Activated T-cell treated with anti-CD3 and anti-CD28 coated beads, Interleukin-2, amount 50 U/mL, for 4 hours (primary cell): ENCODE results near the gene NOL4L. TPM values are rescaled to one million over a fixed set of nuclear protein-coding genes. Genes with fewer than 3 reads are reported as not detected.

Source experiments
- ATAC-seq, 2 donors: fragments of 200-7000 bp; cut with Tn5 transposase; one replicate each; pipeline ENCODE4 v1.10.0; 2021
- DNase-seq: peaks from one replicate; pipeline ENCODE4 v3.0.0-alpha.2; 2020
- H3K27me3 Mint-ChIP-seq: one replicate; pipeline ENCODE4 v1.8.0; 2021; ENCODE audit warnings: low read depth, mixed read lengths
- H3K36me3 Mint-ChIP-seq: one replicate; pipeline ENCODE4 v1.8.0; 2022; ENCODE audit warnings: mixed read lengths; ENCODE audit not compliant: insufficient read depth
- H3K4me1 Mint-ChIP-seq: one replicate; pipeline ENCODE4 v1.8.0; 2021; ENCODE audit warnings: low read depth, mixed read lengths
- H3K4me3 Mint-ChIP-seq: one replicate; pipeline ENCODE4 v1.8.0; 2021; ENCODE audit warnings: mild to moderate bottlenecking, moderate library complexity, mixed read lengths
- H3K9me3 Mint-ChIP-seq: one replicate; pipeline ENCODE4 v1.8.0; 2021; ENCODE audit warnings: mixed read lengths
- total RNA-seq, 3 donors: library from RNA; stranded (reverse); gene quantifications; one replicate each; pipeline ENCODE4 v1.2.1, GENCODE V29; 2021

Gene NOL4L
- total RNA-seq, 3 donors from 2014 or later, result 5.6 to 8.0 (median 6.3) TPM

DNA sequence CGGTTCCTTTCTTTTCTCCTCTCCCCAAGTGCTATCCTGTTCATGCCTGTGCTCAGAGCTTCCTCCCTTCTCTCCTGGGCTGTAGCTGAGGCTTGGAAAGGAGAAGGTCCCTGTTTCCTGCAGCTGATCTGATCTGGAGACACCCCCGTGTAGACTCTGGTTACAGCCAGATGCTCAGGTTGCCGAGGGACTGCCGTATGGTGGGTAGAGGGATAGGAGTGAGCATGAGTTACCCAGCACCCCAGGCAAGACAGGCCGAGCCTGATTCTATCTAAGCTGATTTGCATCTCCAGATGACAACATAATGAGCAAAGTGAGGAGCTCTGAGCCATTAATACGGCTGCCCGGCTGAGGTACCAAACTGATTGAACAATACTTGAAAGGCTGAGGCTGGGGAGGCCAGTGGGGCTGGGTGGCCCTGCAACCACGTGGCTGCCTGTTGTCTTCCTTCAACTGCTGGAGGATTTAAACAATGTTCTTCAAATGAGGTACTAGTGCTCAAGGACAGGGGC, 135.2 kb downstream of the NOL4L start:
- Mint-ChIP-seq H3K4me3 (no peak overlapping the region), H3K9me3 (no peaks in the 10 kb centered on the region), H3K36me3 (peaks cover 8% of the 10 kb centered on the region), H3K27me3 (no peaks in the 10 kb centered on the region), H3K4me1 (peaks cover 8% of the 10 kb centered on the region)
- ATAC-seq (no peak), DNase-seq (no peak)

DNA sequence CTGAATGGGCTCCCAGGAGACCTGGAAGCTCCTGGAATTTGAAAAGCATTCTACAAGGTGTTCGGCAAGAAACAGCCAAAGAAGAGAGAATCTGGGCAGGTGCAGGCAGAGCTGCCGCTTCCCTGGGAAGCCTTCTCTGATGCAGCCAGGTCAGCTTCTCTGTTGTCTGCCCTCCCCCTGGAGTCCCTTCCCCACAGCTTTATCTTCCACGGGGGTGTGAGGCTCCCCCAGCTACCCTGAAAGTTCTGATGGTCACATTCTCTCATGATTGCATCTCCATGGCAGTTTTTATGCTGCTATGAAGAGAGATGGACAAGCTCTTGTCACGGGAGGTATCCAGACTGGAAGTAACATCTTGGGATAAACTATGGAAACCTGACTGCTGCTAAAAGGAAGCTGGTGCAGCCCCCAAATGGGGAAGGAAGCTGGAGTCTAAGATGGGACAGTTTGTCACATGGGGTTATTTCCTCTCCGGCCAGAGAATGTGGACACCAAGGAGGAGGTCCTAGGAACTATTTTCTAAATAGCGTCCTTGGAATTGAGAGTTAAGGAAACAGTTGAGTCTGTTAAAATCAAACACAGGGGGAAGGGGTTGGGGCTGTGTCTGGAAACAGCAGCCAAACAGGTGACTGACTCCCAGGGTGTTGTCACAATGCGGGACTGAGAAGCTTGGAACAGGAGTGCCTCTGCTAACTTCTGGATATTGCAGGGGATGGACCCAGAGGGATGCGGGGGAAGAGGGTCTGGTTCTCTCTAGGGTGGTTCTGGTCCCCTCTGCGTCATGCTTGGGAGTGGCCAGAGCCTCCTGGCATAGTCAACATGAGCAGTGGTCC, 135.9 kb downstream of the NOL4L start:
- Mint-ChIP-seq H3K36me3 (peaks cover 6% of the 10 kb centered on the region), H3K27me3 (no peaks in the 10 kb centered on the region), H3K9me3 (no peaks in the 10 kb centered on the region), H3K4me1 (peaks cover 8% of the 10 kb centered on the region), H3K4me3 (no peak overlapping the region)
- ATAC-seq (no peak), DNase-seq (no peak)

DNA sequence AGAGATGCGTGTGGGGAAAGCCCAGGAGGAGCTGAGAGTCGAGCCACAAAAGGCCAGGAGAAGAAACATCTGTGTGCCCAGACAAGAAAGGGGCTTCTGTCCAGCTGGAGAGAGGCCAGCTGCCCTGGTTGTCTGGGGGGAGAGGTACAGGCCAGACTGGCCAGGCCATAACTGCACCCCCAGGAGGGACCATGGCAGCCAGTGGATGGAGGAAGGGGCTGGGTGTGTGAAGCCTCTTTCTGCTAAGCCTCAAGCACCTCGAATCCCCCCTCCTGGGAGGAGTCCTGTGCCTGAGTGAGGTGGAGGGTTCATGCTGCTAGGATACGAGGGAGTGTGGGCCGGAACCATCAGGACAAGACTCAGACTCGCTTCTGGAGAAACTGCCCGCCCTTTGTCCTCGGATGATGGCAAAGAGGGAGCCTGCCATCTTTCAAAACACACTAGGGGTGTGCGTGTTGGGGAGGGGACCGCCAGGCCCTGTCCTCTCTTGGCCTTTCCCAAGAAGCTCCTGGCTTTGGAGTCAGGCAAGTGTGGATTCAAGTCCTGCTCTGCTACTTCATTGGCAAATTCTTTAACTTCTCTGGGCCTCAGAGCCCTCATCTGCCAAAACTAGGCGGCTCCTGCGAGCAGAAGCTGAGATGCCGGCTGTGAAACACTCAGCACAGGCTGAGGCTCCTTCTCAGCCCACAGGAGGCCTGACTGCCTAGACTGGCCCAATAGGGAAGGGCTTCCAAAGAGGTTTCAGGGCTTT, 136.7 kb downstream of the NOL4L start:
- H3K4me1 Mint-ChIP-seq, result peaks cover 14% of the 10 kb centered on the region
- H3K4me3 Mint-ChIP-seq, result no peak overlapping the region
- no peaks in the 10 kb centered on the region for H3K27me3 Mint-ChIP-seq
- DNase-seq, result no peak
- peaks cover 6% of the 10 kb centered on the region for H3K36me3 Mint-ChIP-seq
- H3K9me3 Mint-ChIP-seq, result no peaks in the 10 kb centered on the region
- no peak for ATAC-seq

DNA sequence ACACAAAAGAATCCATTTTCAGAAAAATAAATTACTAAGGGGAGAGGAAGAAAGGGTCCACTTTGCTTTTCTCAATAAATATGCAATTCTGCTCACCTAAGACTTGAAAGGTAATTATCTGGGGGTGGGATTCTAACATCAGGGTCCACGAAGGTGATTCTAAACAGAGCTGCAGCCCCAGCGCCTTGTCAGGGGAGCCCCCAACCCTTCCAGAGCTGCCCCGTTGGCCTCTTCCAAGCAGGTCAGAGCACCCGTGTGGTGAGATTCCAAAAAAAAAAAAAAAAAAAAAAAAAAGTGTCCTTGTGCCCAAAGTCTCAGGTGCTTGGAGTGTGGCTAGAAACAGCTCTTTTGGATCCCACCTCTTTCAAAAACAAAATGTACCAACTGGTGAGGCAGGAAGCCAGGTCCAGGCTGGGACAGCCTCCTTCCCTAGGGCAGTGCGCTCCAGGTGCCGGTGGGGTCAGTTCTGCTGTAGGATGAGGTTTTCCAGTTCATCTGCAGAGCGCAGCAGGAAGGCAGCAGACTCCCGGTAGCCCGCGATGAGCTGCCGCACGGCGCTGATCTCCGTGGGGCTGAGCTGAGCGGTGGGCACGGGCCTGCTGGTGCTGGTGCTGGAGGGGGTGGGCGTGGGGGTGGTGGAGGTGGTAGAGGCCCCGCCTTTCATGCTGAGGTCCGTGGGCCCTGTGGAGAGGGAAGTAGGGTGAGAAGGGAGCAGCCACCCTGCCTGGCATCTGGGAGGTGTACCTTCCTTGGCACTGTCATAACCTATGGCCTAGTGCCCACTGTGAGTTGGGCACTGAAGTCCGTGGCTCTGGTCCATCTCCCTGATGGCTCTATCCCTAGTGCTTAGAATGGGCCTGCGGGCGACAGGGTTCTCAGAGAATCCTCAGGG, 137.8 kb downstream of the NOL4L start:
- Mint-ChIP-seq H3K9me3 (no peaks in the 10 kb centered on the region), H3K36me3 (peaks cover 8% of the 10 kb centered on the region), H3K4me1 (peaks cover 20% of the 10 kb centered on the region), H3K27me3 (no peaks in the 10 kb centered on the region), H3K4me3 (no peak overlapping the region)
- DNase-seq (no peak), ATAC-seq (no peak)

DNA sequence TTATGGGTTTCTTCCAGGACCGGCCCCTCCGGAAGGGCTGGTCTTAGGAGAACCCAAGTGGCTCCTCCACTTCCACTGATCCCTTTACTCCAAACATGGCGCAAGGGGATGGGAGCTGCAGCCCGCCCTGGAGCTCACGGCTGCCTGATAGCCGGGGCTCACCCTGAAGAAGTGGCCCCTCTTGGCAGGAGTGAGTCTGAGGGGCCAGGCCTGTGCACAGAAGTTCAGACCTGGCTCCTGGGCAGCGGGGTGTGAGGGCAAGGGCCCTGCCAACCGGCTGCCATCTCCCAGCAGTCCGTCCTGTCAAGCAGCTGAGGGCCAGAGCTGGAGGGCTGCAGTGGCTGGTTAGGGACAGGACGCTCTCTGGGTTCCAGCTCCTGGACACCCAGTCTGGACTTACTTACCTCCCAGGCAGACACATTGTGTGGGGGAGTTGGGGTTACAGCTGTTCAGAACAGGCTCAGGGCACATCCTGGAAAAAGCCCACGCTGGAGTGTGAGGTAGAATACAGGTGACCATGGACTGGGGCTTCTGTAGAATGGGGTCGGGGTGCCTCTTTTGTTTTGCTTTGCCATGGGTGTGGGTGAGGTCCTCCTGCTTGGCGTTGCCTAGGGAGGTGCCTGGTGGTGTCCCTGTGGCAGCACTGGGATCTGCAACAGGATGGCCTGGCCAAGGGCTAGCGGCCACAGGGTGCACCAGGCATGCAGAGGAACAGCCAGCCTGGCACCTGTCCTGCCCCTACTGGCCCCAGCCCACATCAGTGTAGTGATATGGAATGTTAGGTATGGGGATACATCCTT, 138.6 kb downstream of the NOL4L start:
- Mint-ChIP-seq H3K36me3 (peaks cover 8% of the 10 kb centered on the region), H3K4me3 (no peak overlapping the region), H3K9me3 (no peaks in the 10 kb centered on the region), H3K27me3 (no peaks in the 10 kb centered on the region), H3K4me1 (peaks cover 20% of the 10 kb centered on the region)
- no peak for ATAC-seq
- no peak for DNase-seq

DNA sequence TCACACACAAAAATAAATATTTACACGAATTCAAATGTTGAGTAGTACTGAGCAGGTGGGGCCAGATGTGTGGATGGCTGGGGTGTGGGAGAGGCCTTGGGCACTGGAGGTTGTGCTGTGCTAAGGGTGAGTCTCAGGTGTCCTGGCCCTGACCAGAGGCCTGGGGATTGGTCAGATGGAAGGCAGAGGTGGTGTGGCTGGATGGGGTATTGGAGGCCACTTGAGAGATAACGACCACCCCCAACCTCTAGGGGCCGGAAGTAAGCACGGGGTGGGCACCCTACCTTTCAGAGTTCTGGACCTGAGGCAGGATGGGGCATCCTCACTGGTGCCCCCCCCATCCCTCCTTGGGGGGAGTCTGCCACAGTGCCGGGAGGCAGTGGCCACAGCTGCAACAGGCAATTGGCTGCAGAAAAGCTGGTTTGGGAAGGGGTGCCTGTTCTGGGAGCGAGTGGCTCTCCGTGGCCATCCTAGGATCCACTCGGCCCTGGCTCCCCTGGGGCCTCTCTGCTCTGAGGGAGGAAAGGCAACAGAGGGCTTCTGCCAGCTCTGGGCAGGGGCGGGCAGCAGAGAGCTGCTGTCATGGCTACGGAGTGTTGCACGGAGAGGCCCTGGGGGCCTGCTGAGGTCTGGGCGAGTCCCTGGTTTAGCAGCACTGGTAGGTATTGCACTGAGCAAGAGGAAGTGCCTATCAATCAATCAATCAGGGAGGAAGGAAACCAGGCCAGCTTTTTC, 139.4 kb downstream of the NOL4L start:
- no peaks in the 10 kb centered on the region for H3K9me3 Mint-ChIP-seq
- H3K36me3 Mint-ChIP-seq, result peaks cover 8% of the 10 kb centered on the region
- ATAC-seq, result peak in 1 of 2 donors; percentile 46
- no peak overlapping the region for H3K4me3 Mint-ChIP-seq
- H3K27me3 Mint-ChIP-seq, result no peaks in the 10 kb centered on the region
- H3K4me1 Mint-ChIP-seq, result peaks cover 20% of the 10 kb centered on the region
- no peak for DNase-seq

DNA sequence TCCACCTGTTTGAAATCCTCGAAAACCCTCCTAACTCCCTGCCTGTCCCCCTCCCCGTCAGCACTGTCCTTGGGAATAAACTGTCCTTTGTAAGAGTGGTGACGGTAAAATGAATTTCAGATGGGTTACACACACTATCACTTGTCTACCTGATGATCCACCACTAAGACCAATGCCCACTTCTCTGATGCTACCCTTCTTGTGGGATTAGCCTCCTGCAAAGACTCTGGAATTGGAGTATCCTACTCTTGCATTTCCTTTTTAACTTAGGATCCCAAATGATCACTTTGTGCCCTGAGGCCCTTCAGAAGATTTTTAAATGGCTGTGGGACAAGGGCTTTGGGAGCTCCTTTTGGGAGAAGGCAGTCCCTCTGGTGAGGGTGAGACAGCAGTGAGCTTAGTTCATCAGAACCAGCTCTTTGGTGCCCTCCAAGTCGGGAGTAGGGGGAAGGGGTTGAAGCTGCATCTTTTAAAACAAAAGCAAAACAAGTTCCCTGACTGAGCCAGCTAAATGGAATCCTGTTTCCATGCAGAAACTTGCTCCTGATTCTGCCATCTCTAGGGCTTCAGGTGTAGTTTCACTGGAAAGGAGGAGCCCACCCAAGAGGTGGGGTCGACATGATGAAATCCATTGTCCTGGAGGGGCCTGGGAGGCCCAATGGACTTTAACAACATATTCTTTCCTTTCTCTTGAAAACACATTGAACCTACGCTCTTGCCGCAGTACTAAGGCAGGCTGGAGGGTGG, 140.5 kb downstream of the NOL4L start:
- no peak for ATAC-seq
- no peaks in the 10 kb centered on the region for H3K9me3 Mint-ChIP-seq
- no peak for DNase-seq
- peaks cover 20% of the 10 kb centered on the region for H3K4me1 Mint-ChIP-seq
- no peak overlapping the region for H3K4me3 Mint-ChIP-seq
- no peaks in the 10 kb centered on the region for H3K27me3 Mint-ChIP-seq
- H3K36me3 Mint-ChIP-seq, result peaks cover 9% of the 10 kb centered on the region

DNA sequence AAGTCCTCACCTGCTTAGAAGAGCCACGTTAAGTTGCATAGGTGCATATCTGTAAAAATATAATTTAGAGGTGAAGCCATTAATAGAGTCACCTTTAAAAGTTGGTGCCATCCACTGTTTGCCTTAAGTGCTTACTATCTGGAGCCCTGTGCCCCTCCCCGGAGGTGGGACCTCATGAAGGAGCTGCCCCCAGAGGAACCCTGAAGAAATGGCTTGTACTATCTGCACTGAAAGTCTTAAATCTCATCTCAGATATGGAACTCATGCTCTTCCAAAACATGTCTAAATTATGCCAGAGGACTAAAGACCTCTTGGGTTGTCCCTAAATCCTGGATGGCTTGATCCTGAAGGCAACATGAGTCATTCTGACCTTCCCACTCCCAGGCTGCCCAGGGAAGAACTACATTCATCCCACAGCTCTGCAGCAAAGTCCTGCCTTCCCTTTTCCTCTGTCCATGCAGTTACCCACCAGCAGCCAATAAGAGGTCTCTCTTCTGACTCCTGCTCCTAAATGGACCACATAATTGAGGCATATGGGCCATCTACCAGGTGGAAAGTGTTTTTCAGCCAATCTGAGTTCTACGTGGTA, 141.7 kb downstream of the NOL4L start:
- ATAC-seq, result no peak
- H3K9me3 Mint-ChIP-seq, result no peaks in the 10 kb centered on the region
- peaks cover 27% of the 10 kb centered on the region for H3K4me1 Mint-ChIP-seq
- DNase-seq, result no peak
- peaks cover 14% of the 10 kb centered on the region for H3K36me3 Mint-ChIP-seq
- no peaks in the 10 kb centered on the region for H3K27me3 Mint-ChIP-seq
- no peak overlapping the region for H3K4me3 Mint-ChIP-seq

DNA sequence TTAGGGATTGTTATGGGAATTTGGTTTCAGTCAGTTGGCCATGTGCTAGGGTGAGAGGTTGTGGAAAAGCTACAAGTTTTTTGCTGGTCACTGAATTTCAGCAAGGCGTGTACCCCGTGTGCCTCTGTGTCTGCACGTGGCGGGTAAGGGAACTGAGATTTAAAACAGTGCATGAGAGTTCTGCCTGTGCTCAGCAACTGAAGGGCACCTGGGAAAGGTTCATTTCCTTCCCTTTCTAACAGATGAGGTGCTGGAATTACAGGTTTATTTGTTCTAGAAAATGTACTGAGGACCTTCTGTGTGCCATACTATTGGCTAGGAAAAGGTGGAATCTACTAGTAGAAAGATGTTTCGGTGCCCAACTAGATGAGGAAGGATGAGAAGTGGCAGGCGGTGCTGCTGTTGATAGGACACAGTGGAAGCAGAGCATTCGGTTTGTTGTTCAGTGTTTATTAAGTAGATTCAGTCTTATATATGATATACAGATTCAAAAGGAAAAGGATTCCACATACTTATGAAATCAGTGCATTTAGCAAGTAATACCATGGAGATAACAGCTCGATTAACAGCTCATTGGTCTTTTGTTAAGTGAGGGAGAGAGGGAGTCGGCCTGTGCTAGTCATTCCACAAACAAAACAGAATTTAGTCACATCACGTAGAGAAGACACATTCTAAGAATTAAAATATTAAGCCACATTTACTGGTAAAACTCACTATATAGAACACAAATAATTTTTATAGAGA, 142.3 kb downstream of the NOL4L start:
- Mint-ChIP-seq H3K36me3 (peaks cover 17% of the 10 kb centered on the region), H3K4me3 (no peak overlapping the region), H3K9me3 (no peaks in the 10 kb centered on the region), H3K27me3 (no peaks in the 10 kb centered on the region), H3K4me1 (peaks cover 27% of the 10 kb centered on the region)
- DNase-seq (no peak), ATAC-seq (no peak)

DNA sequence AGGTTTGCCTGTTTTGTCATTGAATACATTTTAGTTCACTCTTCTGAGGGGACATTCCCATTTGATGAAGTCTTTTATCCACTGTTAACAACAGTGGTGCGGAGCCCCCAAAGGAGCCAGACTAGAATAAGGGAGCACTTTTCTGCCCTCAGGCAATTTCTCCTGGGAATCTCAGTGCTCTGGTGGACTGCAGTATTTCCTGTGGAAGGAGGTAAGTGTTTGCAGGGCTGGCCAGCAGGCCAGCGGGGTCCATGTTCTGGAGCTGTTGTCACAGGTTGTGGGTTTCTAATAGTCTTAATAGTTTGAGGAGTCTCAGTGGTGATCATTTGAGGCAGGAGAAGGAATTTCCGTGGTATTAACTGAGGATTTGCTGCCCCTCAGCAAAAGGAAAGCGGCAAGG, 143.5 kb downstream of the NOL4L start:
- Mint-ChIP-seq H3K4me3 (no peak overlapping the region), H3K9me3 (no peaks in the 10 kb centered on the region), H3K27me3 (no peaks in the 10 kb centered on the region), H3K36me3 (peaks cover 23% of the 10 kb centered on the region), H3K4me1 (peaks cover 24% of the 10 kb centered on the region)
- ATAC-seq, result no peak
- DNase-seq, result no peak

DNA sequence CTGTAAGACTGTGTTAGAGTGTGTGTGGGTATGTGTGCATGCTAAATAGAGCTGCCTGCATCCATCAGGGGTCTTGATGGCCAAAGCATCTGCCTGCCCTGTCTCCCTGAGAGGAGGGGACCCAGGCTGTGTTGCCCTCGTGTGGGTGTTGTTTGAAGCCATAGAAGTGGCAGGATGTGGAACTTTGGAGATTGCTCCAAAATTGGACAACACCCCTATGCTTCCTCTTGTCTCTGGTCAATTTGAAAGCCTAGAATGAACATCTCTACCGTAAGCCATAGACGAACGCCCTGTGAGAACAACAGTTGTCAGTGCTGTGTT, 144.4 kb downstream of the NOL4L start:
- no peak for ATAC-seq
- Mint-ChIP-seq H3K4me1 (peaks cover 22% of the 10 kb centered on the region), H3K27me3 (no peaks in the 10 kb centered on the region), H3K9me3 (no peaks in the 10 kb centered on the region), H3K4me3 (no peak overlapping the region), H3K36me3 (peaks cover 29% of the 10 kb centered on the region)
- no peak for DNase-seq
